SU-DHL-6 (cell line): Measurements from ENCODE around the gene TOM1.

Experiments used
- EZH2phosphoT487 ChIP-seq: fragments of 200-600 bp; sonication (generic), shearing (Covaris generic); conservative IDR thresholded peaks from 2 replicates; pipeline ENCODE4 v1.6.1; 2018; ENCODE audit warnings: mild to moderate bottlenecking, antibody characterized with exemption, low read length, moderate library complexity, mixed read lengths
- TF ChIP-seq, protein P1 (sequence below): fragments of 200-600 bp; sonication (generic); IDR thresholded peaks from one replicate; pipeline ENCODE4 v1.5.1; 2017; ENCODE audit warnings: antibody characterized with exemption, mild to moderate bottlenecking, low read length, moderate library complexity; ENCODE audit not compliant: insufficient read depth, poor library complexity, severe bottlenecking

DNA sequence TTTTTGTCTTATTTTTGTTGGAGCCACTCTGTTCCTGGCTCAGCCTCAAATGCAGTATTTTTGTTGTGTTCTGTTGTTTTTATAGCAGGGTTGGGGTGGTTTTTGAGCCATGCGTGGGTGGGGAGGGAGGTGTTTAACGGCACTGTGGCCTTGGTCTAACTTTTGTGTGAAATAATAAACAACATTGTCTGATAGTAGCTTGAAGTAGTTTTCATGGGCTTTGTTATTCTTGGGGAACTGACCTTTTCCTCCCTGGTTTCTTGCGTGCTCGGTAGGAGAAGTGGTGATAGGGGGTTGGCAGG, 94.3 kb downstream of the TOM1 start:
- TF ChIP-seq, protein P1, sequence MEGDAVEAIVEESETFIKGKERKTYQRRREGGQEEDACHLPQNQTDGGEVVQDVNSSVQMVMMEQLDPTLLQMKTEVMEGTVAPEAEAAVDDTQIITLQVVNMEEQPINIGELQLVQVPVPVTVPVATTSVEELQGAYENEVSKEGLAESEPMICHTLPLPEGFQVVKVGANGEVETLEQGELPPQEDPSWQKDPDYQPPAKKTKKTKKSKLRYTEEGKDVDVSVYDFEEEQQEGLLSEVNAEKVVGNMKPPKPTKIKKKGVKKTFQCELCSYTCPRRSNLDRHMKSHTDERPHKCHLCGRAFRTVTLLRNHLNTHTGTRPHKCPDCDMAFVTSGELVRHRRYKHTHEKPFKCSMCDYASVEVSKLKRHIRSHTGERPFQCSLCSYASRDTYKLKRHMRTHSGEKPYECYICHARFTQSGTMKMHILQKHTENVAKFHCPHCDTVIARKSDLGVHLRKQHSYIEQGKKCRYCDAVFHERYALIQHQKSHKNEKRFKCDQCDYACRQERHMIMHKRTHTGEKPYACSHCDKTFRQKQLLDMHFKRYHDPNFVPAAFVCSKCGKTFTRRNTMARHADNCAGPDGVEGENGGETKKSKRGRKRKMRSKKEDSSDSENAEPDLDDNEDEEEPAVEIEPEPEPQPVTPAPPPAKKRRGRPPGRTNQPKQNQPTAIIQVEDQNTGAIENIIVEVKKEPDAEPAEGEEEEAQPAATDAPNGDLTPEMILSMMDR: no peak
- no peak for TF ChIP-seq EZH2phosphoT487
